Transverse colon (tissue), 4 donors: ENCODE measurements around the gene COLQ.

ENCODE experiments used
- CTCF ChIP-seq, 5 experiments: fragments of 200-600 bp in 3 of 5; fragments of 450-650 bp in 2 of 5; sonication (generic) in 3 of 5; IDR thresholded peaks; 1 replicate in 2 of 5; 2 replicates in 3 of 5; pipeline ENCODE4 v1.5.1; 2016 to 2017; ENCODE audit warnings: antibody characterized with exemption in 5 of 5, inconsistent platforms in 3 of 5, mild to moderate bottlenecking in 2 of 5, moderate library complexity in 1 of 5
- POLR2A ChIP-seq: fragments of 450-650 bp; IDR thresholded peaks from one replicate; pipeline ENCODE4 v1.6.1; 2016; ENCODE audit warnings: antibody characterized with exemption, mild to moderate bottlenecking, moderate library complexity
- POLR2AphosphoS5 ChIP-seq, 3 donors: sonication (generic); formaldehyde crosslinking; IDR thresholded peaks; one replicate each; pipeline ENCODE4 v1.6.1; 2016; ENCODE audit warnings: antibody characterized with exemption in 3 of 3

- TF ChIP-seq CTCF (IDR thresholded peaks at IDR 0.05) (no peak), POLR2AphosphoS5 (IDR thresholded peaks at IDR 0.05) (no peak), POLR2A (no peak)
Observed at GRCh38 chr3:15519096-15519495, 2.4 kb downstream of the COLQ start.
